Measurements from ENCODE around the gene FAM25A. TPM values are rescaled to one million over a fixed set of nuclear protein-coding genes. Genes with fewer than 3 reads are reported as not detected.
"Not testable (repeated sequence)": the region's sequence is repeated elsewhere in the genome, so short reads cannot be mapped to it uniquely, and the experiment has no call there.

FAM25A gene
- total RNA-seq, 2 donors from 2014 or later = not detected

GRCh38 chr10:86972613-86973380, 47.3 kb upstream of the FAM25A start:
- Mint-ChIP-seq H3K9me3 (no peaks in the 10 kb centered on the region), H3K4me3 (no peak overlapping the region), H3K36me3 (ENCODE audit: low read depth) (no peaks in the 10 kb centered on the region), H3K27me3 (ENCODE audit: insufficient read depth) (peaks cover 33% of the 10 kb centered on the region), H3K27ac (no peak overlapping the region), H3K4me1 (peaks cover 3% of the 10 kb centered on the region)
- no peak overlapping the region for H3K9ac ChIP-seq (ENCODE audit: extremely low read depth, low read length, poor library complexity, severe bottlenecking)
- 87% methylated on average over 7 to 11 of the region's 11 CpGs for WGBS, 2 experiments (ENCODE audit: insufficient coverage in 1 of 2, insufficient read length in 1 of 2)
- TF ChIP-seq, protein P1, sequence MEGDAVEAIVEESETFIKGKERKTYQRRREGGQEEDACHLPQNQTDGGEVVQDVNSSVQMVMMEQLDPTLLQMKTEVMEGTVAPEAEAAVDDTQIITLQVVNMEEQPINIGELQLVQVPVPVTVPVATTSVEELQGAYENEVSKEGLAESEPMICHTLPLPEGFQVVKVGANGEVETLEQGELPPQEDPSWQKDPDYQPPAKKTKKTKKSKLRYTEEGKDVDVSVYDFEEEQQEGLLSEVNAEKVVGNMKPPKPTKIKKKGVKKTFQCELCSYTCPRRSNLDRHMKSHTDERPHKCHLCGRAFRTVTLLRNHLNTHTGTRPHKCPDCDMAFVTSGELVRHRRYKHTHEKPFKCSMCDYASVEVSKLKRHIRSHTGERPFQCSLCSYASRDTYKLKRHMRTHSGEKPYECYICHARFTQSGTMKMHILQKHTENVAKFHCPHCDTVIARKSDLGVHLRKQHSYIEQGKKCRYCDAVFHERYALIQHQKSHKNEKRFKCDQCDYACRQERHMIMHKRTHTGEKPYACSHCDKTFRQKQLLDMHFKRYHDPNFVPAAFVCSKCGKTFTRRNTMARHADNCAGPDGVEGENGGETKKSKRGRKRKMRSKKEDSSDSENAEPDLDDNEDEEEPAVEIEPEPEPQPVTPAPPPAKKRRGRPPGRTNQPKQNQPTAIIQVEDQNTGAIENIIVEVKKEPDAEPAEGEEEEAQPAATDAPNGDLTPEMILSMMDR (conservative IDR thresholded peaks at IDR 0.05) = no peak
- no peaks in the 10 kb centered on the region for H3K36me3 ChIP-seq (ENCODE audit: control insufficient read depth, insufficient read depth, low read length)
- DNase-seq = peak; percentile 45
- no peak overlapping the region for H3K27ac ChIP-seq (ENCODE audit: low read depth, low read length)
- H3K4me1 ChIP-seq (ENCODE audit: control insufficient read depth, insufficient read depth, low read length) = no peaks in the 10 kb centered on the region
- H3K4me3 ChIP-seq (ENCODE audit: low read length) = no peak overlapping the region
- H3K27me3 ChIP-seq (ENCODE audit: control insufficient read depth, insufficient read depth, low read length, poor library complexity, severe bottlenecking) = peaks cover 32% of the 10 kb centered on the region
- no peaks in the 10 kb centered on the region for H3K9me3 ChIP-seq (ENCODE audit: control insufficient read depth, low read length)

GRCh38 chr10:86974484-86974883, 45.6 kb upstream of the FAM25A start:
- no peaks in the 10 kb centered on the region for H3K36me3 ChIP-seq (ENCODE audit: control insufficient read depth, insufficient read depth, low read length)
- peaks cover 33% of the 10 kb centered on the region for H3K27me3 Mint-ChIP-seq (ENCODE audit: insufficient read depth)
- H3K9ac ChIP-seq (ENCODE audit: extremely low read depth, low read length, poor library complexity, severe bottlenecking) = no peak overlapping the region
- H3K4me1 ChIP-seq (ENCODE audit: control insufficient read depth, insufficient read depth, low read length) = no peaks in the 10 kb centered on the region
- peaks cover 32% of the 10 kb centered on the region for H3K27me3 ChIP-seq (ENCODE audit: control insufficient read depth, insufficient read depth, low read length, poor library complexity, severe bottlenecking)
- H3K36me3 Mint-ChIP-seq (ENCODE audit: low read depth) = no peaks in the 10 kb centered on the region
- no peak overlapping the region for H3K4me3 Mint-ChIP-seq
- no peaks in the 10 kb centered on the region for H3K9me3 Mint-ChIP-seq
- H3K27ac ChIP-seq (ENCODE audit: low read depth, low read length) = no peak overlapping the region
- H3K4me1 Mint-ChIP-seq = peaks cover 10% of the 10 kb centered on the region
- 88% methylated on average over 6 to 7 of the region's 7 CpGs for WGBS, 2 experiments (ENCODE audit: insufficient coverage in 1 of 2, insufficient read length in 1 of 2)
- DNase-seq = no peak
- no peak overlapping the region for H3K27ac Mint-ChIP-seq
- TF ChIP-seq, protein P1 (conservative IDR thresholded peaks at IDR 0.05) = no peak
- no peak overlapping the region for H3K4me3 ChIP-seq (ENCODE audit: low read length)
- H3K9me3 ChIP-seq (ENCODE audit: control insufficient read depth, low read length) = no peaks in the 10 kb centered on the region

- Histone ChIP-seq H3K4me3 (ENCODE audit: low read length) (no peak overlapping the region), H3K27me3 (ENCODE audit: control insufficient read depth, insufficient read depth, low read length, poor library complexity, severe bottlenecking) (peaks cover 19% of the 10 kb centered on the region), H3K4me1 (ENCODE audit: control insufficient read depth, insufficient read depth, low read length) (peaks cover 6% of the 10 kb centered on the region), H3K27ac (ENCODE audit: low read depth, low read length) (no peak overlapping the region), H3K9ac (ENCODE audit: extremely low read depth, low read length, poor library complexity, severe bottlenecking) (no peak overlapping the region), H3K36me3 (ENCODE audit: control insufficient read depth, insufficient read depth, low read length) (no peaks in the 10 kb centered on the region), H3K9me3 (ENCODE audit: control insufficient read depth, low read length) (no peaks in the 10 kb centered on the region)
- TF ChIP-seq, protein P1 (conservative IDR thresholded peaks at IDR 0.05) = no peak
- Mint-ChIP-seq H3K9me3 (no peaks in the 10 kb centered on the region), H3K4me3 (no peak overlapping the region), H3K4me1 (peaks cover 20% of the 10 kb centered on the region), H3K27me3 (ENCODE audit: insufficient read depth) (peaks cover 30% of the 10 kb centered on the region), H3K36me3 (ENCODE audit: low read depth) (no peaks in the 10 kb centered on the region), H3K27ac (no peak overlapping the region)
- 88 to 96% methylated on average over 3 to 5 of the region's 5 CpGs for WGBS, 2 experiments (ENCODE audit: insufficient coverage in 1 of 2, insufficient read length in 1 of 2)
- DNase-seq = no peak
Observed at GRCh38 chr10:86976362-86977056, 43.6 kb upstream of the FAM25A start.

- not testable (repeated sequence) for H3K4me3 Mint-ChIP-seq; H3K36me3 Mint-ChIP-seq (ENCODE audit: low read depth); H3K27me3 ChIP-seq (ENCODE audit: control insufficient read depth, insufficient read depth, low read length, poor library complexity, severe bottlenecking); H3K27ac Mint-ChIP-seq; H3K9ac ChIP-seq (ENCODE audit: extremely low read depth, low read length, poor library complexity, severe bottlenecking); H3K4me1 ChIP-seq (ENCODE audit: control insufficient read depth, insufficient read depth, low read length); DNase-seq; H3K36me3 ChIP-seq (ENCODE audit: control insufficient read depth, insufficient read depth, low read length); H3K4me3 ChIP-seq (ENCODE audit: low read length); H3K9me3 Mint-ChIP-seq; H3K9me3 ChIP-seq (ENCODE audit: control insufficient read depth, low read length); H3K27ac ChIP-seq (ENCODE audit: low read depth, low read length)
- WGBS, 2 experiments (ENCODE audit: insufficient coverage in 1 of 2, insufficient read length in 1 of 2) = 64 to 73% methylated on average over 3 of the region's 3 CpGs
- H3K27me3 Mint-ChIP-seq (ENCODE audit: insufficient read depth) = peaks cover 11% of the 10 kb centered on the region
- H3K4me1 Mint-ChIP-seq = peaks cover 26% of the 10 kb centered on the region
Observed at GRCh38 chr10:86978457-86978856, 41.6 kb upstream of the FAM25A start.

Data from endodermal cell (in vitro differentiated cells).